Astrocyte (in vitro differentiated cells and primary cell): ENCODE results near the gene CLP1. TPM values are rescaled to one million over a fixed set of nuclear protein-coding genes. Genes with fewer than 3 reads are reported as not detected.

Experiments used
- DNase-seq: peaks from one replicate; pipeline ENCODE4 v3.0.0-alpha.2; 2010; ENCODE audit warnings: low read depth
- FAIRE-seq: peaks from 2 replicates; lab custom pipeline; 2011; peaks lifted over from hg19 to GRCh38; lab: Jason Lieb, UNC
- H2AFZ ChIP-seq: 2 replicates; pipeline ENCODE4 v1.6.0; 2012; ENCODE audit warnings: low read depth, low read length, inconsistent platforms
- H3K27ac ChIP-seq: 2 replicates; pipeline ENCODE4 v1.5.1; 2011; ENCODE audit warnings: low read depth, low read length, inconsistent platforms
- H3K27me3 ChIP-seq: 2 replicates; pipeline ENCODE4 v1.6.0; 2011; ENCODE audit warnings: low read length, inconsistent platforms; ENCODE audit not compliant: insufficient read depth
- H3K36me3 ChIP-seq: 2 replicates; pipeline ENCODE4 v1.5.1; 2011; ENCODE audit warnings: low read length, inconsistent platforms; ENCODE audit not compliant: insufficient read depth
- H3K4me1 ChIP-seq: 2 replicates; pipeline ENCODE4 v1.5.1; 2011; ENCODE audit warnings: low read length, inconsistent platforms; ENCODE audit not compliant: insufficient read depth
- H3K4me2 ChIP-seq: 2 replicates; pipeline ENCODE4 v1.6.0; 2012; ENCODE audit warnings: low read length, inconsistent platforms
- H3K4me3 ChIP-seq: 2 replicates; pipeline ENCODE4 v1.5.1; 2011; ENCODE audit warnings: low read depth, mild to moderate bottlenecking, low read length, inconsistent platforms; ENCODE audit not compliant: insufficient read depth
- H3K79me2 ChIP-seq: 2 replicates; pipeline ENCODE4 v1.6.0; 2012; ENCODE audit warnings: mild to moderate bottlenecking, low read length, inconsistent platforms; ENCODE audit not compliant: insufficient read depth
- H3K9ac ChIP-seq: 2 replicates; pipeline ENCODE4 v1.6.0; 2012; ENCODE audit warnings: mild to moderate bottlenecking, low read length, inconsistent platforms
- H3K9me3 ChIP-seq: 2 replicates; pipeline ENCODE4 v1.5.1; 2012; ENCODE audit warnings: low read depth, mild to moderate bottlenecking, low read length, inconsistent platforms; ENCODE audit not compliant: insufficient read depth
- H4K20me1 ChIP-seq: 2 replicates; pipeline ENCODE4 v1.6.0; 2012; ENCODE audit warnings: low read length, inconsistent platforms; ENCODE audit not compliant: insufficient read depth
- H3K27ac Mint-ChIP-seq: one replicate; pipeline ENCODE4 v1.8.0; 2021; ENCODE audit warnings: mild to moderate bottlenecking, mixed read lengths; ENCODE audit not compliant: unreplicated experiment
- H3K27me3 Mint-ChIP-seq: one replicate; pipeline ENCODE4 v1.8.0; 2021; ENCODE audit warnings: low read depth, mixed read lengths; ENCODE audit not compliant: unreplicated experiment
- H3K36me3 Mint-ChIP-seq: one replicate; pipeline ENCODE4 v1.8.0; 2021; ENCODE audit warnings: low read depth, mixed read lengths; ENCODE audit not compliant: unreplicated experiment
- H3K4me1 Mint-ChIP-seq: one replicate; pipeline ENCODE4 v1.8.0; 2021; ENCODE audit warnings: low read depth, mixed read lengths; ENCODE audit not compliant: unreplicated experiment
- H3K4me3 Mint-ChIP-seq: one replicate; pipeline ENCODE4 v1.8.0; 2021; ENCODE audit warnings: mild to moderate bottlenecking, moderate library complexity, mixed read lengths; ENCODE audit not compliant: unreplicated experiment
- H3K9me3 Mint-ChIP-seq: one replicate; pipeline ENCODE4 v1.8.0; 2021; ENCODE audit warnings: mild to moderate bottlenecking, mixed read lengths; ENCODE audit not compliant: unreplicated experiment
- CTCF ChIP-seq: IDR thresholded peaks from 2 replicates; pipeline ENCODE4 v1.5.1; 2011; ENCODE audit warnings: low read depth, mild to moderate bottlenecking, inconsistent platforms, low read length, moderate library complexity; ENCODE audit not compliant: insufficient read depth
- EZH2 ChIP-seq: IDR thresholded peaks from 2 replicates; pipeline ENCODE4 v1.6.1; 2012; ENCODE audit warnings: mild to moderate bottlenecking, low read length, inconsistent platforms; ENCODE audit not compliant: insufficient read depth
- total RNA-seq: library from RNA; stranded (reverse); gene quantifications from 2 replicates; pipeline ENCODE4 v1.2.1, GENCODE V29; 2021

Gene CLP1
- total RNA-seq, 1 donor from 2014 or later = 21.4 TPM

GRCh38 chr11:57646799-57647303 is 10.7 kb upstream of the CLP1 start:
- Histone ChIP-seq H3K27ac (no peak overlapping the region), H3K4me2 (peak overlapping the region; percentile 22), H3K4me1 (peaks cover 31% of the 10 kb centered on the region), H4K20me1 (peaks cover 75% of the 10 kb centered on the region), H3K79me2 (peaks cover 1% of the 10 kb centered on the region), H3K9me3 (no peaks in the 10 kb centered on the region), H3K27me3 (peaks cover 39% of the 10 kb centered on the region), H3K36me3 (no peaks in the 10 kb centered on the region), H2AFZ (no peak overlapping the region), H3K4me3 (no peak overlapping the region), H3K9ac (no peak overlapping the region)
- DNase-seq (no peak), FAIRE-seq (no peak)
- TF ChIP-seq EZH2 = peak; percentile 71
- no peak for TF ChIP-seq CTCF
- peak overlapping the region; percentile 55 for H3K4me3 Mint-ChIP-seq
- no peaks in the 10 kb centered on the region for H3K36me3 Mint-ChIP-seq
- H3K4me1 Mint-ChIP-seq = peaks cover 67% of the 10 kb centered on the region
- no peaks in the 10 kb centered on the region for H3K27me3 Mint-ChIP-seq
- H3K9me3 Mint-ChIP-seq = no peaks in the 10 kb centered on the region
- H3K27ac Mint-ChIP-seq = peak overlapping the region; percentile 77

GRCh38 chr11:57647372-57647771 is 10.2 kb upstream of the CLP1 start:
- no peak overlapping the region for H2AFZ ChIP-seq
- no peak overlapping the region for H3K4me3 ChIP-seq
- no peaks in the 10 kb centered on the region for H3K9me3 Mint-ChIP-seq
- no peak for FAIRE-seq
- no peaks in the 10 kb centered on the region for H3K79me2 ChIP-seq
- H3K9me3 ChIP-seq = no peaks in the 10 kb centered on the region
- no peaks in the 10 kb centered on the region for H3K27me3 Mint-ChIP-seq
- H3K27me3 ChIP-seq = peaks cover 39% of the 10 kb centered on the region
- peaks cover 31% of the 10 kb centered on the region for H3K4me1 ChIP-seq
- H3K36me3 ChIP-seq = no peaks in the 10 kb centered on the region
- H3K36me3 Mint-ChIP-seq = no peaks in the 10 kb centered on the region
- peaks cover 65% of the 10 kb centered on the region for H3K4me1 Mint-ChIP-seq
- peaks cover 70% of the 10 kb centered on the region for H4K20me1 ChIP-seq
- TF ChIP-seq CTCF (no peak), EZH2 (no peak)
- H3K27ac ChIP-seq = no peak overlapping the region
- H3K9ac ChIP-seq = no peak overlapping the region
- DNase-seq = no peak
- peak overlapping the region; percentile 77 for H3K27ac Mint-ChIP-seq
- peak overlapping the region; percentile 42 for H3K4me3 Mint-ChIP-seq
- H3K4me2 ChIP-seq = no peak overlapping the region

GRCh38 chr11:57647960-57648800 is 9.4 kb upstream of the CLP1 start:
- H3K4me1 ChIP-seq = peaks cover 31% of the 10 kb centered on the region
- no peak overlapping the region for H3K4me3 ChIP-seq
- no peaks in the 10 kb centered on the region for H3K36me3 ChIP-seq
- peak overlapping the region; percentile 92 for H3K4me2 ChIP-seq
- no peaks in the 10 kb centered on the region for H3K9me3 ChIP-seq
- FAIRE-seq = no peak
- Mint-ChIP-seq H3K4me1 (peaks cover 62% of the 10 kb centered on the region), H3K36me3 (no peaks in the 10 kb centered on the region), H3K27ac (peak overlapping the region; percentile 82), H3K4me3 (peak overlapping the region; percentile 74), H3K27me3 (no peaks in the 10 kb centered on the region), H3K9me3 (no peaks in the 10 kb centered on the region)
- H3K9ac ChIP-seq = no peak overlapping the region
- TF ChIP-seq EZH2 (peak; percentile 1), CTCF (no peak)
- DNase-seq = no peak
- no peak overlapping the region for H2AFZ ChIP-seq
- H4K20me1 ChIP-seq = peaks cover 62% of the 10 kb centered on the region
- peaks cover 39% of the 10 kb centered on the region for H3K27me3 ChIP-seq
- H3K79me2 ChIP-seq = no peaks in the 10 kb centered on the region
- H3K27ac ChIP-seq = no peak overlapping the region
